ENCODE results near the gene PDS5A. TPM values are rescaled to one million over a fixed set of nuclear protein-coding genes. Genes with fewer than 3 reads are reported as not detected.
A peak's percentile ranks its signal among the peaks of the same experiment; 100 is the strongest.
"Not testable (repeated sequence)": the region's sequence is repeated elsewhere in the genome, so short reads cannot be mapped to it uniquely, and the experiment has no call there.

The PDS5A gene
- total RNA-seq, 1 donor = 78.4 TPM

DNA sequence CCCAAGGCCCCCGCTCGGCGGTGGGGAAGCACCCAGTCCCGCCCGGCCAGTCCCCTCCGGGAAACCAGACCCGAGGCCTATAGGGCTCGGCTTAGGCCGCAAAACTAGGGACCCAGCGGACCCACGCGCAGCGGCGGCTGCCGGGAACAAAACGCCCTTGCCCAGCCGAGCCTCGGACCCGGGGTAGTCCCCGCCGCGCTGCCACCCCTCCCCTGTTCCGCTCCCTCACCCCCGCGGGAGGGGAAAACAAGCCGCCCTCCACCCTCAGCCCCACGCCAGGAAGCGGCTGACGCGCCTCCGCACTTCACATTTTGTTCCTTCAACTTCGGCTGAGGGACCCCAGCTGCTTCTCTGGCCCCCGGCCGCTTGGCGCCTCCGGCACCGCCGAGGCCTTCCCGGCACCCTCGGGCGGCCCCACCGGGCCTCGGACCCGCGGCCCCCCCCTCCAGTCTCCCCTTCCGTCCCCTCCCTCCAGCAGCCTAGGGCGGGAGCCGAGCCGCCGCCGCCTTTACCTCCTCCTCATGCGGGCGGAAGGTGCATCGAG lies 694 bp downstream of the PDS5A start:
- no peak for DNase-seq (ENCODE audit: low read depth)
- peak overlapping the region; percentile 79 for H3K4me3 ChIP-seq (ENCODE audit: low read depth, low read length)
- TF ChIP-seq, protein P1, sequence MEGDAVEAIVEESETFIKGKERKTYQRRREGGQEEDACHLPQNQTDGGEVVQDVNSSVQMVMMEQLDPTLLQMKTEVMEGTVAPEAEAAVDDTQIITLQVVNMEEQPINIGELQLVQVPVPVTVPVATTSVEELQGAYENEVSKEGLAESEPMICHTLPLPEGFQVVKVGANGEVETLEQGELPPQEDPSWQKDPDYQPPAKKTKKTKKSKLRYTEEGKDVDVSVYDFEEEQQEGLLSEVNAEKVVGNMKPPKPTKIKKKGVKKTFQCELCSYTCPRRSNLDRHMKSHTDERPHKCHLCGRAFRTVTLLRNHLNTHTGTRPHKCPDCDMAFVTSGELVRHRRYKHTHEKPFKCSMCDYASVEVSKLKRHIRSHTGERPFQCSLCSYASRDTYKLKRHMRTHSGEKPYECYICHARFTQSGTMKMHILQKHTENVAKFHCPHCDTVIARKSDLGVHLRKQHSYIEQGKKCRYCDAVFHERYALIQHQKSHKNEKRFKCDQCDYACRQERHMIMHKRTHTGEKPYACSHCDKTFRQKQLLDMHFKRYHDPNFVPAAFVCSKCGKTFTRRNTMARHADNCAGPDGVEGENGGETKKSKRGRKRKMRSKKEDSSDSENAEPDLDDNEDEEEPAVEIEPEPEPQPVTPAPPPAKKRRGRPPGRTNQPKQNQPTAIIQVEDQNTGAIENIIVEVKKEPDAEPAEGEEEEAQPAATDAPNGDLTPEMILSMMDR (IDR thresholded peaks at IDR 0.05; ENCODE audit: insufficient read depth, low read length) = no peak

DNA sequence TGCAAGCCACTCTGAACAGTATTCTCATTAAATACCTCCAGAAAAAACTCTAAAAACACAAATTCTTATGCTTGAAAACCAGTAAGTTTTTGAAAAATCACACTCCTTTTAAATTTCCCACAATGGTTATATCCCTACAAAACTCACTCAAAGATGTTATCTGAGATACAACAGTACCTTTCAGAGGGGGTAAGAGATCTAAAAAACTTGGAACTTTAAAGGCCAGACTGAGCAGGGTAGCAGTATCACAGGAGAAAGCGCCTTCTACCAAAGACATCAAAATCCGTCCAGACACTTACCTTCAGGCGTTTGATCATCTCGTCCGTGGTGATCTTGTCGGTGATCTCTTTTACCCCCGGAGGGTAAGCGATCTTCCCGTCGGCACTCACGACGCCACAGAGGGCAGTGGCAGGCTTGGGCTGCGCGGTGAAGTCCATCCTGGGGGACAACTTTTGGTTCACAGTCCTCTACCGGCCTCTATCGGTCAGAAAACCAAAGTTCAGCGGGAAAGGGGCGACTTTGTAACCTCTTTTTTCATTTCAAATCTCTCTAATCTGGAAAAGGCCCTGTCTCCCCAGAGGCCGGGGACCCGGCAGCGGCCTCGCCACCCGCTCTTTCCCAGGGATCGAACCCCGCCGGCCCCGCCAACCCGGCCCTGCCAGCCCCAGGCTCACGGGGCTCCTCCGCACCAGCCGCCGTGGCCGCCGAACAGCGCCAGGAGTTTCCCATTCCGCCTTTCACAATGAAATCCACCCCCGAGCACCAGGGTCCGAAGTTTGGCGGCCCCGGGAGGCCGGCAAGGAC lies 1.4 kb downstream of the PDS5A start:
- TF ChIP-seq, protein P1 (IDR thresholded peaks at IDR 0.05; ENCODE audit: insufficient read depth, low read length) = peak; percentile 93
- H3K4me3 ChIP-seq (ENCODE audit: low read depth, low read length) = peak overlapping the region; percentile 79
- peak; percentile 83 for DNase-seq (ENCODE audit: low read depth)

DNA sequence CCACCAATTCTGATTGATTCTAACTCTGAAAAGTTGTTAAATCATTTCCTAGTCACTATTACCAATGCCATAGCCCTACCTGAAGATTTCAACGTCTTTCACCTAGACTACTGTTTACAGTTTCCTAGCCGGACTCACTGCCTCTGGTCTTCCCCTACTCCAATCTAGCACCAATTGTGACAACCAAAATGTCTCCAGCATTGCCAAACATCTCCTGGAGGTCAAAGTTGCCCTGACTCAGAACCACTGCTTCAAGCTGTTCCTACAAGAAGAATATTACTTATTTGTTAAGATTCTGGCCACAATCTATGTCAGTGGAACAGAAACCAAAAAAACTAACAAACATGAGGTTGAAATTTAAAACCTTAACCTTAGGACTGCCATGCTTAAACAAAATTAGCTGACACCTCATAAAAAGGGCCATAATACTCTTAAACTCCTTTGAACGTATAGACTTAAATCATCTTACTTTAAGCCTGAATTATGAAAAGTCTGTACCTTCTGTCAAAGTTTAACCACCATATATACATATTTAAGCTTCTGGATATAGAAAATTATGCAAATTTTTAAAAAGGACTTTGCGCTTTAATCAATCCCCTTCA lies 2.1 kb downstream of the PDS5A start:
- TF ChIP-seq, protein P1 (IDR thresholded peaks at IDR 0.05; ENCODE audit: insufficient read depth, low read length) = no peak
- peak overlapping the region; percentile 79 for H3K4me3 ChIP-seq (ENCODE audit: low read depth, low read length)
- DNase-seq (ENCODE audit: low read depth) = peak; percentile 37

GRCh38 chr4:39973052-39973451 lies 4.7 kb downstream of the PDS5A start:
- DNase-seq (ENCODE audit: low read depth); H3K4me3 ChIP-seq (ENCODE audit: low read depth, low read length): not testable (repeated sequence)

DNA sequence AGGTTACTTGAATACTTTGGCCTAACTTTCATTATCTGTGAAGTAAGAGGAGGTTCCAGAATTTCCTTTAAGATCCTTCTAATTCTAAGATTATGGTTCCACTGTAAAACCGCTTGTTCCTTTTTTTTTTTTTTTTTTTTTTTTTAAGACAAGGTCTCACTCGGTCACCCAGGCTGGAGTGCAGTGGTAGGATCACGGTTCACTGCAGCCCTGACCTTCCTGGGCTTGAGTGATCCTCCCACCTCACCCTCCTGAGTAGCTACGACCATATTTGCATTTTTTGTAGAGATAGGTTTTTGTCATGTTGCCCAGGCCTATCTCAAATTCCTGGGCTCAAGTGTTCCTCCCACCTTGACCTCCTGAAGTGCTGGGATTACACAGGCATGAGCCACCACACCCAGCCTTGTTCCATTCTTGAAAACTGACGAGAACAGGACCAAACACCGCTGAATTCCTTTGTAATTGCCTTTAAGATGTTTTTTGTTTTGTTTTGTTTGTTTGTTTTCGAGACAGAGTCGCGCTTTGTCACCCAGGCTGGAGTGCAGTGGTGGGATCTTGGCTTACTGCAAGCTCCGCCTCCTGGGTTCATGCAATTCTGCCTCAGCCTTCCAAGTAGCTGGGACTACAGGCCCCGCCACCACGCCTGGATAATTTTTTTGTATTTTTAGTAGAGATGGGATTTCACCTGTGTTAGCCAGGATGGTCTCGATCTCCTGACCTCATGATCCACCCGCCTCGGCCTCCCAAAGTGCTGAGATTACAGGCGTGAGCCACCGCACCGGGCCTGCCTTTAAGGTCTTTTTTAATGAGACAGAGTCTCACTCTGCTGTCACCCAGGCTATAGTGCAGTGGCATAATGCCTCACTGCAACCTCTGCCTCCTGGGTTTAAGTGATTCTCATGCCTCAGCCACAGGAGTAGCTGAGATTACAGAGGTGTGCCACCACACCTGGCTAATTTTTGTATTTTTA lies 6.8 kb downstream of the PDS5A start:
- DNase-seq (ENCODE audit: low read depth) = no peak
- TF ChIP-seq, protein P1 (IDR thresholded peaks at IDR 0.05; ENCODE audit: insufficient read depth, low read length) = no peak
- H3K4me3 ChIP-seq (ENCODE audit: low read depth, low read length) = no peak overlapping the region

- TF ChIP-seq, protein P1 (IDR thresholded peaks at IDR 0.05; ENCODE audit: insufficient read depth, low read length) = no peak
- no peak overlapping the region for H3K4me3 ChIP-seq (ENCODE audit: low read depth, low read length)
- DNase-seq (ENCODE audit: low read depth) = no peak
Measured at GRCh38 chr4:39963656-39964055, 14.1 kb downstream of the PDS5A start.
